ENCODE measurements around the gene WWOX.

GRCh38 chr16:78292086-78292843 lies 192.8 kb downstream of the WWOX start:
- TF ChIP-seq CTCF (IDR thresholded peaks at IDR 0.05) (no peak), EZH2 (IDR thresholded peaks at IDR 0.05; ENCODE audit: borderline replicate concordance, insufficient read depth, low read depth, low read length, poor library complexity, severe bottlenecking) (no peak)
